HCT116 (cell line): Measurements from ENCODE around the gene IRF3. TPM values are rescaled to one million over a fixed set of nuclear protein-coding genes. Genes with fewer than 3 reads are reported as not detected.

ENCODE experiments used
- ATAC-seq: fragments of 200-7000 bp; cut with Tn5 transposase; 2 replicates; pipeline ENCODE4 v1.9.1; 2020; ENCODE audit warnings: mild to moderate bottlenecking, moderate library complexity
- BruUV-seq: library from RNA; stranded (reverse); fragments of 400-500 nt; replicated peaks from 2 replicates; lab custom pipeline; 2021; lab: Mats Ljungman, UMichigan
- CTCF ChIA-PET: fragments of 300-600 bp; sonication (Branson Sonifier 250); formaldehyde crosslinking; loops from one replicate; lab custom pipeline; 2021; ENCODE audit warnings: antibody characterized with exemption; lab: Charles Lee
- POLR2A ChIA-PET: fragments of 300-600, 350-600 bp; sonication (Branson Sonifier 250); formaldehyde crosslinking; loops from one replicate; lab custom pipeline; 2021; ENCODE audit warnings: antibody characterized with exemption; lab: Charles Lee
- RAD21 ChIA-PET, 2 experiments: fragments of 300-600 bp; sonication (Branson Sonifier 250); formaldehyde crosslinking; loops; one replicate each; lab custom pipeline; 2023; ENCODE audit warnings: low total read pairs in 2 of 2; ENCODE audit not compliant: uncharacterized antibody in 2 of 2, unreplicated experiment in 2 of 2, low non-redundant PET in 1 of 2; lab: Charles Lee
- DNase-seq: peaks from one replicate; pipeline ENCODE4 v3.0.0-alpha.2; 2010; ENCODE audit warnings: low read depth, low spot score
- H2AFZ ChIP-seq: fragments of 200-600 bp; shearing (Covaris generic), sonication (generic); 2 replicates; pipeline ENCODE4 v1.6.1; 2017; ENCODE audit warnings: low read depth, mixed run types, mixed read lengths, antibody characterized with exemption, low read length; ENCODE audit not compliant: poor library complexity, severe bottlenecking
- H3K27ac ChIP-seq: 2 replicates; pipeline ENCODE4 v1.5.1; 2012; ENCODE audit warnings: low read depth, low read length
- H3K27me3 ChIP-seq: fragments of 200-600 bp; sonication (generic); 2 replicates; pipeline ENCODE4 v1.6.1; 2016; ENCODE audit warnings: mixed run types, low read length, mixed read lengths; ENCODE audit not compliant: insufficient read depth
- H3K36me3 ChIP-seq, 2 experiments: fragments of 200-500 bp in 1 of 2; fragments of 200-600 bp in 1 of 2; sonication (Bioruptor generic) in 1 of 2; sonication (generic) in 1 of 2; 2 replicates each; pipeline versions ENCODE4 v1.5.1 to v1.6.1; 2014 to 2016; ENCODE audit warnings: low read length in 2 of 2, inconsistent platforms in 1 of 2, mixed read lengths in 1 of 2, mixed run types in 1 of 2; ENCODE audit not compliant: insufficient read depth in 2 of 2, control insufficient read depth in 1 of 2
- H3K4me1 ChIP-seq, 2 experiments: fragments of 200-600 bp in 1 of 2; sonication (generic) in 1 of 2; 2 replicates each; pipeline versions ENCODE4 v1.5.1 to v1.6.1; 2012 to 2017; ENCODE audit warnings: low read length in 2 of 2, inconsistent platforms in 1 of 2, mild to moderate bottlenecking in 1 of 2, mixed read lengths in 1 of 2, mixed run types in 1 of 2, moderate library complexity in 1 of 2; ENCODE audit not compliant: insufficient read depth in 2 of 2, control insufficient read depth in 1 of 2
- H3K4me2 ChIP-seq: fragments of 200-600 bp; sonication (generic); 2 replicates; pipeline ENCODE4 v1.6.1; 2017; ENCODE audit warnings: mixed run types, low read length, mixed read lengths
- H3K4me3 ChIP-seq, 2 experiments: fragments of 200-600 bp in 1 of 2; sonication (generic) in 1 of 2; replicated peaks in 1 of 2; 2 replicates each; pipeline ENCODE4 v1.5.1; 2011 to 2016; ENCODE audit warnings: low read length in 2 of 2, control low read depth in 1 of 2, low read depth in 1 of 2, mild to moderate bottlenecking in 1 of 2, mixed read lengths in 1 of 2, mixed run types in 1 of 2
- H3K79me2 ChIP-seq: fragments of 200-600 bp; sonication (generic); 2 replicates; pipeline ENCODE4 v1.6.1; 2017; ENCODE audit warnings: mild to moderate bottlenecking, mixed run types, low read length, moderate library complexity, mixed read lengths; ENCODE audit not compliant: insufficient read depth
- H3K9ac ChIP-seq: fragments of 200-600 bp; sonication (generic); 2 replicates; pipeline ENCODE4 v1.6.1; 2016; ENCODE audit warnings: low read length, mixed read lengths
- H3K9me2 ChIP-seq: fragments of 200-600 bp; sonication (generic), shearing (Covaris generic); 2 replicates; pipeline ENCODE4 v1.6.1; 2017; ENCODE audit warnings: mixed run types, mild to moderate bottlenecking, moderate library complexity; ENCODE audit not compliant: insufficient read depth
- H3K9me3 ChIP-seq, 2 experiments: fragments of 200-500 bp in 1 of 2; fragments of 200-600 bp in 1 of 2; sonication (Bioruptor generic) in 1 of 2; sonication (generic) in 1 of 2; 2 replicates each; pipeline ENCODE4 v1.6.1; 2014 to 2017; ENCODE audit warnings: low read length in 2 of 2, mixed read lengths in 2 of 2, inconsistent platforms in 1 of 2, low read depth in 1 of 2, mild to moderate bottlenecking in 1 of 2, mixed run types in 1 of 2, moderate library complexity in 1 of 2; ENCODE audit not compliant: control insufficient read depth in 1 of 2, insufficient read depth in 1 of 2
- H4K20me1 ChIP-seq: fragments of 200-600 bp; sonication (generic), shearing (Covaris generic); 2 replicates; pipeline ENCODE4 v1.6.1; 2017; ENCODE audit warnings: mixed run types, mild to moderate bottlenecking, moderate library complexity; ENCODE audit not compliant: insufficient read depth
- ATF3 ChIP-seq: IDR thresholded peaks from 2 replicates; pipeline ENCODE4 v1.6.1; 2012
- CEBPB ChIP-seq: IDR thresholded peaks from 2 replicates; pipeline ENCODE4 v1.6.1; 2012; ENCODE audit warnings: low read depth
- CTCF ChIP-seq, 3 experiments: fragments of 200-600 bp in 1 of 3; sonication (generic) in 1 of 3; IDR thresholded peaks in 2 of 3; conservative IDR thresholded peaks in 1 of 3; 2 replicates each; pipeline ENCODE4 v1.5.1; 2012 to 2017; ENCODE audit warnings: low read depth in 2 of 3, low read length in 2 of 3, antibody characterized with exemption in 1 of 3, borderline replicate concordance in 1 of 3, control low read depth in 1 of 3, mild to moderate bottlenecking in 1 of 3, mixed read lengths in 1 of 3, mixed run types in 1 of 3, moderate library complexity in 1 of 3; ENCODE audit not compliant: insufficient read depth in 1 of 3
- EZH2 ChIP-seq: fragments of 200-600 bp; sonication (generic); IDR thresholded peaks from 2 replicates; pipeline ENCODE4 v1.6.1; 2017; ENCODE audit warnings: antibody characterized with exemption, mixed run types
- POLR2AphosphoS5 ChIP-seq: IDR thresholded peaks from 2 replicates; pipeline ENCODE4 v1.6.1; 2011; ENCODE audit warnings: mild to moderate bottlenecking, low read depth, low read length, moderate library complexity
- SIN3A ChIP-seq: IDR thresholded peaks from 2 replicates; pipeline ENCODE4 v1.6.1; 2012; ENCODE audit warnings: low read depth
- ZFX ChIP-seq: fragments of 450-650 bp; IDR thresholded peaks from 2 replicates; pipeline ENCODE4 v1.6.1; 2017
- intact Hi-C: fragments of 100-400 bp; cut with micrococcal nuclease; formaldehyde crosslinking; loops from 2 replicates; pipeline ENCODE4 v1.10.0; 2022
- total RNA-seq: library from RNA; stranded (reverse); gene quantifications from one replicate; pipeline ENCODE4 v1.2.1, GENCODE V29; 2021; ENCODE audit not compliant: unreplicated experiment

The IRF3 gene
- total RNA-seq, 1 experiment from 2014 or later: 129 TPM

- no peaks in the 10 kb centered on the region for H3K9me2 ChIP-seq
- H3K9me3 ChIP-seq: no peaks in the 10 kb centered on the region
- peaks cover 35 to 56% of the 10 kb centered on the region in 2 experiments; a peak in 3 of 4 replicates for H3K36me3 ChIP-seq
- RAD21 ChIA-PET: no interaction called here
- no peak for TF ChIP-seq EZH2
- TF ChIP-seq SIN3A: no peak
- TF ChIP-seq CTCF (IDR thresholded peaks at IDR 0.05 in 2 of 3, conservative IDR thresholded peaks at IDR 0.05 in 1 of 3; ENCODE audit: borderline replicate concordance in 1 of 3, insufficient read depth in 1 of 3, low read depth in 2 of 3, low read length in 2 of 3): no peak
- no peak for TF ChIP-seq ZFX
- no peak for TF ChIP-seq POLR2AphosphoS5
- TF ChIP-seq CEBPB: no peak
- CTCF ChIA-PET: no interaction called here
- no peak overlapping the region for H3K27ac ChIP-seq
- no TSS peak for BruUV-seq
- POLR2A ChIA-PET: interaction anchor here (0.6 to 1.8 kb wide), 4 partner anchors 9 to 213 kb away, joined by 3 to 5 read pairs (median 4); partner anchors contain the start of genes RRAS and SCAF1
- no peaks in the 10 kb centered on the region for H3K4me1 ChIP-seq
- H3K4me3 ChIP-seq: no peak overlapping the region
- DNase-seq (no peak), ATAC-seq (no peak)
- H3K27me3 ChIP-seq: no peaks in the 10 kb centered on the region
- no peak overlapping the region for H2AFZ ChIP-seq
- no peak overlapping the region for H3K9ac ChIP-seq
- H3K79me2 ChIP-seq: peaks cover 8% of the 10 kb centered on the region; the same call in 1 of the 2 replicates
- no peaks in the 10 kb centered on the region for H4K20me1 ChIP-seq
- no peak overlapping the region for H3K4me2 ChIP-seq
- intact Hi-C loops: no loop called here
Observed at GRCh38 chr19:49655570-49656455, 9.8 kb downstream of the IRF3 start.

- H3K4me1 ChIP-seq: no peaks in the 10 kb centered on the region
- BruUV-seq: no TSS peak
- no peak for ATAC-seq
- H3K9me3 ChIP-seq: no peaks in the 10 kb centered on the region
- CTCF ChIA-PET: interaction anchor here (1.2 kb wide), 1 partner anchor 17 kb away, joined by 3 read pairs; no protein-coding TSS in a partner anchor
- RAD21 ChIA-PET: no interaction called here
- intact Hi-C loops: no loop called here
- POLR2A ChIA-PET: no interaction called here
- no peak for DNase-seq
- peaks cover 18% of the 10 kb centered on the region; the same call in 1 of the 2 replicates for H3K79me2 ChIP-seq
- no peak overlapping the region for H3K9ac ChIP-seq
- peaks cover 38 to 55% of the 10 kb centered on the region in 2 experiments; a peak in 3 of 4 replicates for H3K36me3 ChIP-seq
- no peak overlapping the region for H2AFZ ChIP-seq
- TF ChIP-seq ATF3 (no peak), CTCF (IDR thresholded peaks at IDR 0.05 in 2 of 3, conservative IDR thresholded peaks at IDR 0.05 in 1 of 3; ENCODE audit: borderline replicate concordance in 1 of 3, insufficient read depth in 1 of 3, low read depth in 2 of 3, low read length in 2 of 3) (no peak)
- H4K20me1 ChIP-seq: no peaks in the 10 kb centered on the region
- no peaks in the 10 kb centered on the region for H3K9me2 ChIP-seq
- H3K27me3 ChIP-seq: no peaks in the 10 kb centered on the region
- H3K4me2 ChIP-seq: no peak overlapping the region
- no peak overlapping the region for H3K27ac ChIP-seq
- H3K4me3 ChIP-seq: no peak overlapping the region
Observed at GRCh38 chr19:49654581-49654980, 11.1 kb downstream of the IRF3 start.
